ENCODE results near the gene SLC49A3.
"Not testable (repeated sequence)": the region's sequence is repeated elsewhere in the genome, so short reads cannot be mapped to it uniquely, and the experiment has no call there.

Gene SLC49A3

GRCh38 chr4:688854-689681 is at the start of gene SLC49A3:
SLC49A3 (minus strand) TSS chr4:689151; CDS start chr4:689127, 24 bp downstream.
- no peak for DNase-seq

GRCh38 chr4:736561-736960 is 47.6 kb upstream of the SLC49A3 start:
- DNase-seq = not testable (repeated sequence)

- no peak for DNase-seq
These were observed 46.6 kb upstream of the SLC49A3 start for GRCh38 chr4:735583-735982.

DNA sequence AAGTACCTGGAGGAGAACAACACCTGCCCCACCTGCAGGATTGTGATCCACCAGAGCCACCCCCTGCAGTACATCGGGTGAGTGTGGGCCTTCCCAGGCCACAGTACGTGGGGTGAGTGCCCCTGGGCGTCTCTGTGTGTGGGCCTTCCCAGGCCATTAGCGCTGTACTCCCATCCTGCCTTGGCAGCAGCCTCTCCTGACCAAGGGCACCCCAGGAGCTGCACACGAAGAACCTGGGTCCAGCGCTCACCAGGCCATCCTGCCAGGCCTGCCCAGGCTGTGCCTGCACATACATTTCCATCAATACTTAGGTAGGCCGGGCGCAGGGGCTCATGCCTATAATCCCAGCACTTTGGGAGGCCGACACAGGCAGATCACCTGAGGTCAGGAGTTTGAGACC is 46.0 kb upstream of the SLC49A3 start:
- no peak for DNase-seq

- DNase-seq = no peak
These were observed 45.1 kb upstream of the SLC49A3 start for GRCh38 chr4:734075-734474.

GRCh38 chr4:733631-733980 is 44.7 kb upstream of the SLC49A3 start:
- no peak for DNase-seq

- no peak for DNase-seq
These were observed 44.1 kb upstream of the SLC49A3 start for GRCh38 chr4:732911-733630.

DNA sequence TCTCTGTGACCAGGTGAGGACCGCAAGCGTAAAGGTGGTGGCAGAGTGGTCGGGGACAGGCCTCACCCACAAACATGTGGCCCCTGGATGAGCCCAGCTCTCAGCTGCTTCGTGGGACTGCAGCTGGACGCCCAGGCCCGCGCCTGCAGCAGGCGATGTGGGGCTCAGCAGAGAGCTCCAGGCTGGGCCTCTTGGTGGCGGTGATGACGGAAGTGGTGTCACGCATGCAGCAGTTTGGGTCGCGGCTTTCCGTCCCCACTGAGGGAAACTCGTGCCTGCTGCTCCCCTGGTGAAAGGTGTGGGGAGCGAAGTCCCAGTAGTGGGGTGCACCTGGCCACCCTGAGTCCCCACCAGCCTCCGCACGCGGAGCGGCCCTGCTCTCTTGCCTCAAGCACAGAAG is 43.5 kb upstream of the SLC49A3 start:
- DNase-seq = no peak

GRCh38 chr4:731954-732353 is 43.0 kb upstream of the SLC49A3 start:
- DNase-seq = not testable (repeated sequence)

DNA sequence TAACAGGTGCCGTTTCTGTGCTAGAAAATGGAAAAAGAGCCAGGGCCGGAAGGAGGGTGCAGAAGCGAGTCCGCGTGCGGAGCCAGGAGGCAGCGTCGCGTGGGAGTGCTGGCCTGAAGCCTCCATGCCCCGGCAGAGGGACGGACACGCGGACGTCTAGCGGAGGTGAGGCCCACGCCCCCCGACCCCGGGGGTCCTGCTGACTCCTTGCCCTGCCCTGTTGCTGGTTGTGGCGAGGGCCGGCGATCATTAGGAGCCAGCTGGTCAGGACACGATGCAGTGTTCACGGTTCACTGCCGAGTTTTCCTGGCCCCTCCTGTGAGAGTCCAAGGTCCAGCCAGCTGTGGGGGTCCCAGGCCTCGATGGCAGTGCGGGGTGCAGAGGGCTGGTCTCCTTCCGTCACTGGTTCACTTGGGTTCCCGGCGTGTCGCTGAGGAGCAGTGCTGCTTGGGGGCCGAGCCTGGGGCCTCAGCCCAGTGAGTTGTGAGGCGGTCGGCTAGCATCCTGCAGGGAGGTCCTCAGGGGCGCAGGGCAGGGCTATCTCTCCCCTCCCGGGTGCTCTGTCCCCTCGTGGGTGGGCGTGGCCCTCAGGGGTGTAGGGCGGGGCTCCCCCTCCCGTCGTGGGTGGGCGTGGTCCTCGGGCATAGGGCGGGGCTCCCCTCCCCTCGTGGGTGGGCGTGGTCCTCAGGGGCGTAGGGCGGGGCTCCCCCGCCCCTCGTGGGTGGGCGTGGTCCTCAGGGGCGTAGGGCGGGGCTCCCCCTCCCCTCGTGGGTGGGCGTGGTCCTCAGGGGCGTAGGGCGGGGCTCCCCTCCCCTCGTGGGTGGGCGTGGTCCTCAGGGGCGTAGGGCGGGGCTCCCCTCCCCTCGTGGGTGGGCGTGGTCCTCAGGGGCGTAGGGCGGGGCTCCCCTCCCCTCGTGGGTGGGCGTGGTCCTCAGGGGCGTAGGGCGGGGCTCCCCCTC is 42.3 kb upstream of the SLC49A3 start:
- not testable (repeated sequence) for DNase-seq

- no peak for DNase-seq
These were observed 41.6 kb upstream of the SLC49A3 start for GRCh38 chr4:730511-730910.

DNA sequence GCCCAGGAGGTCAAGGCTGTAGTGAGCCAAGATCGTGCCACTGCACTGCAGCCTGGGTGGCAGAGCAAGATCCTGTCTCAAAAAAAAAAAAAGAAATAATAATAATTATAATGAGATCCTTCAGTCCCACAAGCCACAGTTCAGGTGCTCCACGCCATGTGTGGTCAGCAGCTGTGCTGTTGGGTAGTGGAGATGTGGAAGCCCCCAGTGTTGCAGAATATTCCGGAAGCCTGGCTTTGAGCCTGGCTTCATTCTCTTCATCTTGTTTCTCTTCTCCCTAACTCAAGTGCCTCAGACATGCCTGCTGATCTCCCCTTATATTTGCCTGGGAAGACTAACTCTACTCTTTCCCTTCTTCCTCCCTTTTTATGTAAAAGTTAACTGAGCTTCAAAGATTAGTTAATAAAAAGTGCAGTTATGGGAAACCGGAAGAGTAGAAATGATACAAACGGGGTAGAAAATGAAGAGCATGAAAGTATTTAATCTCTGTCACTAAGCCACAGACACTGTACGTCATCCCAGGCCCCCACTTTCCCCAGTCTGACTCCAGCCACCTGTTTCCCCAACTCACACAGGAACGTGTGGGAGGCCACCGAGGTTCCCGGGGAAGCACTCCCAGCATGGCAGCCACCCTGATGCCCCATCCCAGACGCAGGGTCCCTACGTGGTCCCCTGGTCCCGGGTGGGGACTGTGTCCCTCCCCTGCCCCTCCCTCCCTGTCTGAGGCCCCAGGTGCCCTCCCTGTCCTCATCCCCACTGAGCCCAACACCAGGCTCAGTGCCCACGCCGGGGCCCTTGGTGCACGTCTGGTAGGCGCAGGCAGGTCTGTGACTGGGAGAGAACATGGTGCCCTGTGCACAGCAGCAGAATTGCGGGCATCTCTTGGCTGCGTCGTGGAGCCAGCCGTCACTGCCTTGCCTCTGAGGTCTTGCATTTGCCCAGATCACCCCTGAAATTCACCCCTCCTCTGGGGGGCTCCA is 40.7 kb upstream of the SLC49A3 start:
- no peak for DNase-seq

GRCh38 chr4:727576-727975 is 38.6 kb upstream of the SLC49A3 start:
- no peak for DNase-seq

DNA sequence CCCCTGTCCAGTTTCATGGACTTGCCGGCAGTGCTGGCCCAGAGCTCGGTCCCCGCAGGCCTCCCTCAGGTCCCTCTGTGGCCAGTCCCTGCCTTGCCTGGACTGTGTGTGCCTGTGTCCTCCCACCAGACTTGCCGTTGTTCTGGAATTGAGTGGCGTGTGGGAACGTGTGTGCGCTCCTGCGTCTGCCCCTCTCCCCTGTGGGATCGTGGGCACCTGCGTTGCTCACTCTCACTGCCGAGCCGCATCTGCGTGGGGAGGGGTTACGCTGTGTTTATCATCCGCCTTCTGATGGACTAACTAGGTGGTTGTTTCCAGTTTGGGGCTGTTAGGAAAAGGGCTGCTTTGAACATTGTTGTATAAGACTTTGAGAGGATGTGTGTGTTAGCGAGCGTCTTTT is 37.9 kb upstream of the SLC49A3 start:
- no peak for DNase-seq

DNA sequence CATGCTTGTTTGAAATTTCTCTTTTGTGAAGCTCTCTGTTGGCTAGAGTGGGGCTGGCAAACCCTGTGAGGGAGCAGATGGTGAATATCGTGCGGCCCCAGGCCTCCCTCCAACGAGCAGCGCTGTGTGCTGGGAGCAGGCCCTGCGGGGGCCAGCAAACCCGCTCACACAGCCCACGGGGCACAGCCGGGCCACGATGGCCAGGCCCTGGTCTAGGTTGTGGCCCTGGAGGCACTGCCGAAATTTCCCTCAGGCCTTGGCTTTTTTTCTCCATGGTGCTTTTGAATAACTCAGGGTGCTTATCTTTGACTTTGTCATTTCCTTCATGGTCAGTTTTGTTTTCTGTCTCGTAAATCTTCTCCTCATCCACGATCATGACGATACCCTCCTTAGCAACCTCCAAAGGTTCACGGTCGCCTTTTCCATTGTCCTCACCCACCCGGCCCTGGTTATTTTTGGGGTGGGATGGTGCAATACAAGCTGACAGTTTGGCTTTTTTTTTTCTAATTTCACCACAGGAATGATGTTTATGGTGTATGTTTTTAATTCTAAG is 37.4 kb upstream of the SLC49A3 start:
- no peak for DNase-seq

DNA sequence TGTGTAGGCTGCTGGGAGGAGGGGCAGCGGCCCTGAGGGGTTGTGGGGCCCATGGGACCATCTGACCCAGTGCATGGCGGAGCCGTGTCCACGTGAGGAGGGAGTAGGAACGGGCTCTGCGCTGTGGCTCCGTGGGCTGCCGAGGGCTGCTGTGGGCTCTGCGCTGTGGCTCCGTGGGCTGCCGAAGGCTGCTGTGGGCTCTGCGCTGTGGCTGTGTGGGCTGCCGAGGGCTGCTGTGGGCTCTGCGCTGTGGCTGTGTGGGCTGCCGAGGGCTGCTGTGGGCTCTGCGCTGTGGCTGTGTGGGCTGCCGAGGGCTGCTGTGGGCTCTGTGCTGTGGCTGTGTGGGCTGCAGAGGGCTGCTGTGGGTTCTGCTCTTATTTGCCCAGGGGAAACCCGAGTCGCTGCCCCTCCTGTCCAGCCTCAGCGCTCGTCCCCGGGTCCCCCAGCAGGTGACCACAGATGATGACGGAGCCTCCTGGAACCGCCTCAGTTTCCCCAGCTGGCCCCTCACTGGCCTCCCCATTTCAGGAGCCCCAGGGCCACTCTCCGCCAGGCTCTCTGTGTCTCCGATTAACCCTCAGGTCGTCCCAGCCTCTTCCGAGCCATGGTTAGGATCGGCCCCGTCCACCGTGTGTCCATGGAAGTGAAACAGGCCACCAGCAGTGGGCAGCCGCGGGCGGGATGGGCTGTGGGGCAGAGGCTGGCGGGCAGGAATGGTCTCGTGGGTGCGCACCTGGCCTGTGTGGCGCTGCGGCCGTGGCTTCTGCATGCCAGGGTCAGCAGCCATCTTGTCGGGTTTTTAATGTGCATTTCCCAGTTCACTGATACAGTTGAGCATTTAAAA is 36.7 kb upstream of the SLC49A3 start:
- no peak for DNase-seq

GRCh38 chr4:723751-724530 is 35.0 kb upstream of the SLC49A3 start:
- DNase-seq = no peak

- DNase-seq = no peak
These were observed 34.0 kb upstream of the SLC49A3 start for GRCh38 chr4:722851-723360.

- no peak for DNase-seq
These were observed 33.3 kb upstream of the SLC49A3 start for GRCh38 chr4:722169-722725.

All from NK-92 treated with Interleukin-12 subunit alpha and Interleukin-12 subunit beta, amount 100 ng/mL, for 24 hours (cell line).